CD4-positive, alpha-beta T cell treated with Interleukin-12 subunit alpha and Interleukin-12 subunit beta, for 1 hour (primary cell): Measurements from ENCODE around the gene ARL6IP4.
"Not testable (repeated sequence)": the region's sequence is repeated elsewhere in the genome, so short reads cannot be mapped to it uniquely, and the experiment has no call there.

Source experiments
- DNase-seq: peaks from one replicate; pipeline ENCODE4 v3.0.0-alpha.2; 2020

Gene ARL6IP4

DNA sequence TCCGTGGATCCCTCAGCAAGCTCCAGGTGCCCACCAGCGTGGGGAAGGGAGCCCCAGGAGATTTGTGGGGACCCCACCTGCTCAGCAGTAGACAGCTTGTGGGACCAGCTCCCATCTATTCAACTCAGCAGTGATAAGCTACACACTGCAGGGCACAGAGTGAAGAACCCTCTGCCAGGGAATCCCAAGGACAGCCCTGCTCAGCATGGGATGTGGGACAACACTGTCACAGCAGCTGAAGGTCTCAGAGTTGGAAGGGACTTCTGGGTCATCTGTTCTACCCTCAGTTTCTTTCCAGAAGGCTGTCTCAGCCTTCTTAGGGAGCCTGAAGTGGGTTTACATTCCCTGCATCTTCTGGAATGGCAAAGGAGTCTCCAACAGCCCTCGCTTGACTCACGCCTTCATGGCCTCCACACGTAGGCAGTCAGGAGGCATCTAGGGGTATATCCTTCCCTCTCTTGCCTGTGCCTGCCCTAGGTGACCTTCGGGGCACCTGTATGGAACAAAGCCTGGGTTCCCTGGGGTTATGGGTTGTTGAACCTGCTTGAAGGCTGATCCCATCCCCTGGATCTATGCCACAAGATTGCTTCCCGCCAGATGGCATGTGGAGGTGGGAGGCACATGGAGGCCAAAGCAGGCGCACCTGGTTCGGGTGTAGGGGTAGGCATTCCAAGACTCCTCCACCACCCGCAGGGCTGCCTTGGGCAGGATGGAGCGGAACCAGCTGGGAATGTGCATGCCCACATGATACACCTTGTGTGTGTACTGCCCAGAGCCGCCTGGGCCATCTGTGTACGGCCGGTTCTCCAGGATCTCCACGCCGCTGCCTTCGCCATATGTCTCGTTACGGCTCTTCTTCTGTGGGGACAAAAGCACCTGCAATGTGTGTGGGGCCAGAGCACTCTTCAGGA is 33.0 kb downstream of the ARL6IP4 start:
- no peak for DNase-seq

DNA sequence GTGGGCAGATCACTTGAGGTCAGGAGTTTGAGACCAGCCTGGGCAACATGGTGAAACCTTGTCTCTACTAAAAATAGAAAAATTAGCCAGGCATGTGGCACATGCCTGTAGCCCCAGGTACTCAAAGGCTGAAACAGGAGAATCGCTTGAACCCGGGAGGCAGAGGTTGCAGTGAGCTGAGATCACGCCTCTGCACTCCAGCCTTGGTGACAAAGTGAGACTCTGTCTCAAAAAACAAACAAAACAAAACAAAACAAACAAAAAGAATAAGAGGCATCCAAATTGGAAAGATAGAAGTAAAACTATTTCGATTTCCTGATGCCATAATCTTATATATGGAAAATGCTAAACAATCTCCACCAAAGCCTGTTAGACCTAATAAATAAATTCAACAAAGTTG is 34.0 kb downstream of the ARL6IP4 start:
- not testable (repeated sequence) for DNase-seq

DNA sequence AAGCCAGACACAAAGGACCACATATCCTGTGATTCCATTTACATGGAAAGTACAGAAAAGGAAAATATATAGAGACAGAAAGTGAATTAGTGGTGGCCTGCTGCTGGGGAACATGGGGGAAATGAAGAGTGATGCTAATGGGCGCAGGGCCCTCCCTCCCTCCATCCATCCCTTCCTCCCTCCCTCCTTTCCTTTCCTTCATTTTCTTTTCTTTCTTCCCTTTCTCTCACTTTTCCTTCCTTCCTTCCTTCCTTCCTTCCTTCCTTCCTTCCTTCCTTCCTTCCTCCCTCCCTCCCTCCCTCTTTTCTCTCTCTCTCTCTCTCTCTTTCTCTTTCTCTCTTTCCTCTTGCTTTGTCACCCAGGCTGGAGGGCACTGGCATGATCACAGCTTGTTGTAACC is 37.3 kb downstream of the ARL6IP4 start:
- DNase-seq, result no peak

DNA sequence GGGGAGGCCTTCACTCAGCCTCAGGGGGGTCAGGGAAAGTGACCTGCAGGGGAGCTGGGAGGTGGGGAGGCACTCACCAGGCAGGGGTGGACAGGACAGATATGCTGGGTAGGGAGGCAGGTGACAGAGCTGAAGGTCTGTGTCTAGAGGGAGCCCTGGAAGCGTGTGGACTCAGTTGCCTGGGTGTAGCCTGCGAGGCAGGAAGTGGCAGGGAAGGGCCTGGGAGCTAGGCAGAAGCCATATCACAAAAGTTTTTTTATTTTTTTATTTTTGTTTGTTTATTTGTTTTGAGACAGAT is 39.3 kb downstream of the ARL6IP4 start:
- no peak for DNase-seq

DNA sequence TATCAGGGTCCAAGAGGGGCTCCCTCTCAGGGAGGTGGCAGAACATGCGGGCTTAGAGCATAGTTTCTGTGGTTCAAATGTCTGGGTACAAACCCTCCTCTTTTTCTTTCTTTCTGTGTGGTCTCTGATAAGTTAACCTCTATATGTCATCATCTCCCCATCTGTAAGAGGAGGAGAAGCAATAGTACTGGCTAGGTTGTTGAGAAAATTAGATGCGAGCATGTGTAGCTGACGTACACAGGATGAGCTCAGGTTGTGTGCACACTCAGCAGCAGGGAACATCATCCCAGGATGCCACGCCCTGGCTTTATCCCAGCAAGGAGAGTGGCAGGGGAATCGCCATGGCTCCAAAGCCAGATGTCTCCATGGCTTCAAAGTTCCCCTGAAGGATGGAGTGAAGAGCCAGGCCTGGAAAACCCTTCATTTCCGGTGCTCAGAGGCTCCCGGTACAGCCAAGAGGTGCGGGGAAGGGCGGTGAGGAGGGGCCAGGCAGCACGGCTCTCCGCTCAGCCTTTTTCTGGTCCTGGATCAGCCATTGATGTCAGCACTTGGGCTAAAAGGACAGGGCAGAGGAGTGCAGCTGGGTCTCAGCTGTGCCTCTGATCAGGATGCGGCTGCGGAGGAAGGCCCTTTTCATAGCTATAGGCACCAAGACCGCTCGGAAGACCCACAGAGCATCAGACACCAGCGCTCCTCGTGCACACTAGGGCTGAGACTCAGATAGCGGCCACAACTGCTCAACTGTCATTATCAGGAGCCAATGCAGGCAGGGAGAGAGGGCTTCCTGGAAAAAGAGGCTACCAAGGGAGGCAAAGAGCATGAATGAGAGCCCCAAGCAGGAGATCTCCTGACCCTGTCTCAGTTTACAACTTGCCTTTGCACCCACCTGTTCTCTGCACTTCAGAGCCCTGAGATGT is 41.5 kb downstream of the ARL6IP4 start:
- DNase-seq, result no peak

DNA sequence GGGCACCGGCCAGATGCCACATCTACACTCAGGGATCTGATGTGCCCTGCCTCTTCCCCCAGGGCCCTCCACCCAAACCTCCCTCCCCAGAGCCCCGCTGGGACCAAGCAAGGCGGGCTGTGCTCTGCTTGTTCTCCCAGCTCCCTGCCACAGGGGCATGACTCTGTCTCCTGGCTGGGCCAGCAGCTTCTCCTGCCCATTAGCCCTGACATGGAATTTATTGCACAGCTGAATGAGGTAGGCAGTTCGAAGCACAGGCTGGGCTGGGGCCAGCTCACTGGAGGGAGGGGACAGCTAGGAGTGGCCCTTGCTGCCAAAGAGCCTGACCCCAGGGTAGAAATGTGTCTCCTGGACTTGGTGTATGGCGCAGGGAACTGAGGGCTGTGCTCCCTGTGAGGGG is 42.4 kb downstream of the ARL6IP4 start:
- no peak for DNase-seq

DNA sequence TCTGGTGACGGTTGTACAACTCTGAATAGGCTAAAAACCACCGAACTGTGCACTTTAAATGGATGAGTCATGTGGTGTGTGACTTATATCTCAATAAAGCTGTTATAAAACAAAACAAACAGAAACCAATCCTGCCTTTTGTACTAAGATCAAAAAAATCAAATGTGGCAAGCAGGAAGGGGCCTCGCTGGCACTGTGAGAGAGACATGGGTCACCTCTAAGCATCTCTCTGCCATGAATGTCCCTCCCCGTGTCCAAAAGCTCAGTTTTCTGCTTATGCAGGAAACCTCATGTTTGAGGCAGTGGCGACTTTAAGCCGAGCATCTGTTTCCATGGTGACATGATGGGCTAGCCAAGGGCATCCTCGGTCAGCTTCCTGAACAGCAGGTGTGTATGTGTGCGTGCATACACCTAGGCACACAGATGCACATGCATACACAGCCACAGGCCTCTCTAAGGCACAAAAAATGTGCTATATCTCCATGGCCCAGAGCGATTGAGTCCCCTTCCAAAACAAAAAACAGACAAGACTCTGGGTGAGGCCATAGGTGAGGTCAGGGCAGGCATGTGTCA is 44.4 kb downstream of the ARL6IP4 start:
- no peak for DNase-seq

DNA sequence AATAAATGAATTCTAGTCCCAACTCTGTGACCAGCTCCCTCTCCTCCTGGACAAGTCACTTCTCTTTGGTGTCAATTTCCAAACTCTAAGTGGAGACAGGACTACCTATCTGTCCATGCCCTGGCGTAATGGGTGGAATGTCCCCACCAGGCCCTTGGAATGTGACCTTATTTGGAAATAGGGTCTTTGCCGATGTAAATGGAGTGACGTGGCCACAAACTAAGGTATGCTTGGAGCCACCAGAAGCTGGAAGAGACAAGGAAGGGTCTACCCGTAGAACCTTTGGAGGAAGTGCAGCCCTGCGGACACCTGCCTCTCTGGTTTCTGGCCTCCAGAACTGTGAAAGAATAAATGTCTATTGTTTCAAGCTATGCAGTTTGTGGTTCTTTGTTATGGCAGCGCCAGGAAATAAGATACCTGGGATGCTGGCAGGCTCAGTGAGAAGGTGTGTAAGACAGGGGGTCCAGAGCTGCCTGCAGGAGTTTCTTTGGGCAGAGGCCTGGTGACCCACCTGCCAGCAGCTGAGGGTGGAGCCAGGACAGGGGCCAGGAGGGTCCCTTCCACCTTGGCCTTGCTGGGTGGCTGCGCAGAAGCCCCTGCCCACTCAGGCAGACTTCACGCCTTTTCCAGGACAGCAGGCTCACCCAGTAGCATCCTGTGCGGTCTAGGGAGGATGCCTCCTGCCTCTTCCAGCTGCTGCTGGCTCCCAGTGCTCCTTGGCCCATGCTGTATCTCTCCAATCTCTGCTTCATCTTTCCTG is 45.8 kb downstream of the ARL6IP4 start:
- DNase-seq, result no peak

DNA sequence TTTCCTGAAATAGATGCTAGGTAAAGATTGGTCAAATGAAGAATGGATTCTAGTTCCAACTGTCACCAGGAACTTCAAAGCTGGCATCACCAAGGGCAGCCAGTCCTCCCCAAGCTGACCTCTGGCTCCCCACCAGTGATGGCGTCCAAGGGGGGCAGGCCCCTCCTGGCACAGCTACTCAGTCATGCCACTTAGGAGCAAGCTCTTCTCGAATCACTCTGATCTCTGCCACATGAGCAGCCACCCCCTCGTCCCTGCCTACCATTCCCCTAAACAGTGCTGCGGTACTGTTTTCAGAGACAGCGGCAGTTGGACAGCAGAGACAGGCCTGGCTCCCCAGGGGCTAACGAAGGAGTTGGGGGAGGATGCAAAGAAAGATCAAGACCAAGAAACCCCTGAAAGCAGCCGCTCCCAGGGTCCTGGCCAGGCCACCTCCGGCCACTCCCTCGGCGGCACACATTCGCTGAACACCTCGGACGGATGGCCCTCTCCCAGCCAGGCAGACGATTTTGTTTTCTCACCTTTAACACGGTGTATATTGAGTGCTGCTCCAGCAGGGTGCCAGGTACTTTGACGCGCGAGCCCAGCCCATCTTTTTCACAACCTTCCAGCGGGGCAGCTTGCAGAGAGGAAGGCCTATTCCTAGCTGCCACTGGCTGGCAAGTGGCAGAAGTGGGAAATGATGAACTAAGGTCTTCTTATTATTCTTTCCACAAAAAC is 47.4 kb downstream of the ARL6IP4 start:
- DNase-seq, result no peak

DNA sequence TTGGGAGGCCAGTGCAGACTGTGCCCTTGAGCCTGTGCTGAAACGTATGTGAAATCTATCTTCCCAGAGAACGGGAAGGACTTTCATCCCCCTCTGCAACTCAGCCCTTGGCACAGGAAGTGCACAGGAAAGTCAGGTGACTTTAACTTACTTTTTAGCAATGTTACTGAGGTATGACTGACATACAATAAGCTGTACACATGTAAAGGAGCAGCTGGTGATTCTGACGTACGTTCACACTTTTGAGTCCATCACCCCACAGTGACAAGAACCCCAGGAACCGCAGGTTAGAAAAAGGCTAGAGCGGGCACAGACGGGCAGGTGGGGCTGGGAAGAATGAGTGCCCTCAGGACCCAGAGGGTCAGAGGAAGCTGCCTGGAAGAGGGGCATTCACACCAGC is 48.0 kb downstream of the ARL6IP4 start:
- DNase-seq, result no peak

DNA sequence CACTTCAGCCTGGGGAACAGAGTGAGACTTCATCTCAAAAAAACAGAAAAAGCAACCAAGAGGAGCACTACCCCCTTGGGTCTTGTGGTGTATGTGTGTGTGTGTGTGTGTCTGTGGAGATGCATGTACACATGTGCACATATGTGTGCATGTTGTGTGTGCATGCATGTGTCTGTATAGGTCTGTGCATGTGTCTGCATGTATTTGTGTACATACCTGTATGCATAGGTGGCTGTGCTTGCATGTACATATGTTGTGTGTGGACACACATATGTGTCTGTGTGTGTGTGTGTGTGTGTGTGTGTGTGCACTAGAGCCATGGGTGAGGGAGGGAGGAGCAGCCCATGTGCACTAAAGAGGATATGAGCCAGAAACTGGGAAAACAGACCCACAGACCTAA is 49.1 kb downstream of the ARL6IP4 start:
- DNase-seq, result no peak

DNA sequence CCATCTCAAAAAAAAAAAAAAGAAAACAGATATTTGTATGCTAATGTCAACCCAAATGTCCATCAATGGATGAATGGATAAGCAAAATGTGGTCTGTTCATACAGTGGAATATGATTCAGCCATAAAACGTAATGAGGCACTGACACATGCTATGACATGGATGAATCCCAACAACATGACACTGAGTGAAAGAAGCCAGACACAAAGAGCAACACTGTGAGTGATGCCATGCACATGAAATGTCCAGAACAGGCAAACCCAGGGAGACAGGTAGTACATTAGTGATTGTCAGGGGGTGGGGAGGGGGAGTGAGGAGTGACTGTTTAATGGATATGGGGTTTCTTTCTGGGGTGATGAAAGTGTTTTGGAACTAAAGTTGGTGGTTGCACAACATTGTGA is 50.2 kb downstream of the ARL6IP4 start:
- DNase-seq, result no peak

DNA sequence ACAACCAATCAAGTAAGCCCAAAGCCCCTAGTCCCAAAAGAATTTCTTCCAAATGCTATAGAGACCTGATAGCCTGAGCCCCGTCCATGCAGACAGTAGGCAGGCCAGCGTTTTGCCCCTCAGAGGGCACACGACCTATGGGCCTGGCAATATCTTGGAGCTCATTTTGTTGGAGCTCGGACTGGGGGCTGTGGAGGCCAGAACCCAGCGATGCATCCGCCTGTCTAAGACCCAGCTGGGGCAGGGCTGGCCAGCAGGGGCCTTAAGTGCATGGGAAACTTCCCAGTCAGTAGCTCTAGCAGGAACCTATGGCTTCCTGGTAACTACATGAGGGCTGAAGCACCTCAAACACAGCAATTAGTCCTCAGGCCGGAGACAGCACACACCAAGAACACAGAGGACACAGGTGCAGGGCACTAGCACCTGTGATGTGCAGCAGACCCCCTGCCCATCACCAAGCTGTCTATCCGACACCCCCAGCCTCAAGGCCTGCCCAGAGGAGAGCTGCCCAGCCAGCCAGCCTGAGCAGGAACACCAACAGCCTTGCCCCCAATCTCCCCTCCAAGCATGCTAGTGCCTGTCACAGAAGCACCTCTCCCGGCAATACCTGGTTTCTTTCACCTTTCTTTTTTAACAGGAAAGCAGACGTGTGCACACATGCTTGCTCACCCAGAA is 50.8 kb downstream of the ARL6IP4 start:
- DNase-seq, result no peak
